GM18526 (cell line): ENCODE results near the gene LYPD6B.

Experiments used
- POLR2A ChIP-seq: IDR thresholded peaks from 3 replicates; pipeline ENCODE4 v1.6.1; 2011; ENCODE audit not compliant: insufficient read length; ENCODE audit errors: extremely low read depth

The LYPD6B gene

DNA sequence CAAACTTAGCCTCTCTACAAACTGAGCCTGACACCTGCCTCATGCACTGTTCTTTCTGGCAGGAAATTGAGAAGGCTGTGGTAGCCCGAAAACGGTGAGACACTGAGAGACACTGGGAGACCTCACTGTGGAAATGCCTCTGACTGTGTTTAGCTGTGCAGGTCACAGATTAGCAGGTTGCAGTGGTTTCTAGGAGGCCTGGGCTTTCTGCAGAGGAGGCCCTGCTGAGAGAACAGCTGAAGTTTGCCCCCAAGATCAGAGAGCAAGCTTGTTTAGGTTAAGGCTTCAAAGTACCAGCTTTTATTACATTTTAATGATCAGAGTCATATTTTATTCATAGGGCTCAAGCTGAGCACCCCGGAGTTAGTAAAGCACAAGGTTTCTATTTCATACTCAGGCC is 223.2 kb downstream of the LYPD6B start:
- TF ChIP-seq POLR2A = no peak
